NCI-H1436 (cell line): ENCODE measurements around the gene SUFU.

Experiments
- DNase-seq: peaks from one replicate; lab custom pipeline; 2025; lab: John Stamatoyannopoulos, UW

SUFU gene

GRCh38 chr10:102670871-102671434 is 167.2 kb downstream of the SUFU start:
- no peak for DNase-seq

GRCh38 chr10:102673236-102673818 is 169.6 kb downstream of the SUFU start:
- no peak for DNase-seq

- peak; percentile 82 for DNase-seq
Observed at GRCh38 chr10:102673819-102674511, 170.2 kb downstream of the SUFU start.

GRCh38 chr10:102674566-102674965 is 170.8 kb downstream of the SUFU start:
- DNase-seq: no peak

GRCh38 chr10:102675011-102675665 is 171.4 kb downstream of the SUFU start:
- no peak for DNase-seq

GRCh38 chr10:102675666-102676533 is 172.1 kb downstream of the SUFU start:
- DNase-seq: no peak

GRCh38 chr10:102676534-102677315 is 173.0 kb downstream of the SUFU start:
- DNase-seq: no peak

- DNase-seq: no peak
Observed at GRCh38 chr10:102677331-102678067, 173.7 kb downstream of the SUFU start.

GRCh38 chr10:102678068-102678400 is 174.3 kb downstream of the SUFU start:
- no peak for DNase-seq

GRCh38 chr10:102678842-102679289 is 175.1 kb downstream of the SUFU start:
- DNase-seq: peak; percentile 46

GRCh38 chr10:102679596-102679995 is 175.8 kb downstream of the SUFU start:
- DNase-seq: no peak

GRCh38 chr10:102681696-102682095 is 177.9 kb downstream of the SUFU start:
- DNase-seq: no peak

GRCh38 chr10:102682416-102682815 is 178.6 kb downstream of the SUFU start:
- no peak for DNase-seq

- DNase-seq: no peak
Observed at GRCh38 chr10:102682981-102683380, 179.2 kb downstream of the SUFU start.
